Measurements from ENCODE around the gene DHX16. TPM values are rescaled to one million over a fixed set of nuclear protein-coding genes. Genes with fewer than 3 reads are reported as not detected.
"Not testable (repeated sequence)": the region's sequence is repeated elsewhere in the genome, so short reads cannot be mapped to it uniquely, and the experiment has no call there.

Gene DHX16
- total and polyA plus RNA-seq, 9 of the 15 experiments (the other 6 are each of a cell fraction or from before 2014, with no cell fraction given): 14.6 to 66.1 (median 47.5) TPM

GRCh38 chr6:30722025-30722279 lies 49.1 kb upstream of the DHX16 start:
- CTCF ChIA-PET (ENCODE audit: low intra/inter-chr PET ratio): interaction anchor here (0.8 to 5.0 kb wide), 7 partner anchors 9 to 238 kb away, joined by 3 to 92 read pairs (median 9); partner anchors contain the start of gene DHX16
- Histone ChIP-seq H4K20me1 (replicated peaks; ENCODE audit: control insufficient read depth, insufficient read depth, low read length) (peaks cover 44% of the 10 kb centered on the region), H3K36me3 (ENCODE audit: control insufficient read depth, insufficient read depth, low read length) (peaks cover 52% of the 10 kb centered on the region), H3K4me3 (peak overlapping the region; percentile 89), H3K9ac (ENCODE audit: insufficient read depth in 1 of 2, low read depth in 2 of 2, low read length in 2 of 2) (peak overlapping the region; percentile 96), H3K79me2 (ENCODE audit: control insufficient read depth, insufficient read depth, low read length) (peaks cover 82% of the 10 kb centered on the region), H3K4me2 (ENCODE audit: insufficient read depth, low read length) (peak overlapping the region; percentile 98), H3K4me1 (replicated peaks in 1 of 2; ENCODE audit: control insufficient read depth in 2 of 2, insufficient read depth in 2 of 2, low read length in 2 of 2) (peaks cover 19 to 21% of the 10 kb centered on the region in 2 experiments), H3K27ac (ENCODE audit: extremely low read depth, low read depth, low read length) (peak overlapping the region; percentile 91)
- H3K27me3 ChIP-seq (ENCODE audit: control insufficient read depth in 2 of 2, insufficient read depth in 2 of 2, low read length in 2 of 2); H2AFZ ChIP-seq (ENCODE audit: low read depth, low read length); H3K9me1 ChIP-seq (ENCODE audit: control insufficient read depth, insufficient read depth, low read length); BruUV-seq (replicated peaks); H3K9me3 ChIP-seq (replicated peaks; ENCODE audit: control insufficient read depth, insufficient read depth, low read depth, low read length); DNase-seq (ENCODE audit: extremely low read depth in 1 of 4, low spot score in 3 of 4); FAIRE-seq; ATAC-seq; TF ChIP-seq NR2C2 (CRISPR knock-in tag; IDR thresholded peaks at IDR 0.05); JUN (IDR thresholded peaks at IDR 0.05; ENCODE audit: borderline replicate concordance, low read depth, low read length): not testable (repeated sequence)
- in situ Hi-C loops (cut with MboI) (loop anchor here (5.0 to 10.0 kb wide), 2 partner anchors 47 to 240 kb away; partner anchors contain the start of gene DHX16), intact Hi-C loops (cut with micrococcal nuclease) (loop anchor here (1.0 kb wide), 1 partner anchor 43 kb away; no protein-coding TSS in a partner anchor)
- WGBS (ENCODE audit: insufficient coverage, low coverage, missing lambda C conversion rate): under 1% methylated on average over 10 of the region's 10 CpGs
- TF ChIP-seq POLR2A (conservative IDR thresholded peaks at IDR 0.05) (peak; percentile 36; the same call in 1 of the 2 replicates), SUPT5H (IDR thresholded peaks at IDR 0.05) (0 out of 2 replicates have a peak, but pooled peaks have one; percentile 41), RHOXF2B (CRISPR knock-in tag; conservative IDR thresholded peaks at IDR 0.05) (0 out of 2 replicates have a peak, but pooled peaks have one; percentile 20), TFE3 (CRISPR knock-in tag; IDR thresholded peaks at IDR 0.05) (peak; percentile 42), ZNF584 (CRISPR knock-in tag; IDR thresholded peaks at IDR 0.05; ENCODE audit: low read depth) (0 out of 2 replicates have a peak, but pooled peaks have one; percentile 43), NR2C2 (tag; IDR thresholded peaks at IDR 0.05) (0 out of 2 replicates have a peak, but pooled peaks have one; percentile 1), JUN (CRISPR knock-in tag; IDR thresholded peaks at IDR 0.05; ENCODE audit: borderline replicate concordance) (0 out of 2 replicates have a peak, but pooled peaks have one; percentile 26), EGR1 (conservative IDR thresholded peaks at IDR 0.05) (peak; percentile 46), HIVEP1 (CRISPR knock-in tag; IDR thresholded peaks at IDR 0.05) (0 out of 2 replicates have a peak, but pooled peaks have one; percentile 1)
- POLR2A ChIA-PET: interaction anchor here (0.6 to 27.1 kb wide), 17 partner anchors 7 to 387 kb away, joined by 3 to 524 read pairs (median 4); partner anchors contain the start of genes GTF2H4 and NRM

Measured in K562 (cell line).